Measurements from ENCODE around the gene RAVER2.

- TF ChIP-seq ELK1 (IDR thresholded peaks at IDR 0.05; ENCODE audit: low read depth, low read length) (no peak), CTCF (IDR thresholded peaks at IDR 0.05) (no peak), POLR2A (IDR thresholded peaks at IDR 0.05; ENCODE audit: low read length) (no peak), HEYL (CRISPR knock-in tag; IDR thresholded peaks at IDR 0.05) (no peak), RFX5 (IDR thresholded peaks at IDR 0.05) (no peak), USF2 (IDR thresholded peaks at IDR 0.05) (no peak), EP300 (IDR thresholded peaks at IDR 0.05) (no peak), CEBPB (IDR thresholded peaks at IDR 0.05) (no peak), KDM1A (IDR thresholded peaks at IDR 0.05; ENCODE audit: low read depth) (no peak), MAFK (IDR thresholded peaks at IDR 0.05; ENCODE audit: partially characterized antibody) (no peak)
Measured at GRCh38 chr1:64877151-64877550, 132.3 kb downstream of the RAVER2 start.

Measured in A549 (cell line).